GM18505 (cell line): ENCODE data around the gene MLPH.

Experiments
- ATAC-seq: cut with Tn5 transposase; IDR thresholded peaks from one replicate; pipeline ENCODE4 v1.9.1; 2021; ENCODE audit not compliant: unreplicated experiment
- POLR2A ChIP-seq: IDR thresholded peaks from 4 replicates; pipeline ENCODE4 v1.6.1; 2011; ENCODE audit warnings: borderline replicate concordance; ENCODE audit not compliant: insufficient read depth, insufficient read length; ENCODE audit errors: extremely low read depth

Gene MLPH

GRCh38 chr2:237505188-237505939, 18.3 kb downstream of the MLPH start:
- TF ChIP-seq POLR2A, result no peak
- no peak for ATAC-seq

- no peak for ATAC-seq
- TF ChIP-seq POLR2A, result no peak
Observed at GRCh38 chr2:237507512-237507911, 20.5 kb downstream of the MLPH start.

GRCh38 chr2:237508361-237508760, 21.3 kb downstream of the MLPH start:
- no peak for ATAC-seq
- TF ChIP-seq POLR2A, result no peak

GRCh38 chr2:237509151-237509550, 22.1 kb downstream of the MLPH start:
- ATAC-seq, result no peak
- TF ChIP-seq POLR2A, result no peak

GRCh38 chr2:237509905-237510304, 22.9 kb downstream of the MLPH start:
- no peak for TF ChIP-seq POLR2A
- no peak for ATAC-seq

GRCh38 chr2:237510502-237511217, 23.6 kb downstream of the MLPH start:
- no peak for TF ChIP-seq POLR2A
- no peak for ATAC-seq

- TF ChIP-seq POLR2A, result no peak
- no peak for ATAC-seq
Observed at GRCh38 chr2:237511433-237511832, 24.4 kb downstream of the MLPH start.

GRCh38 chr2:237511885-237512405, 24.9 kb downstream of the MLPH start:
- no peak for TF ChIP-seq POLR2A
- no peak for ATAC-seq

- TF ChIP-seq POLR2A, result no peak
Observed at GRCh38 chr2:237512774-237513466, 25.9 kb downstream of the MLPH start.

GRCh38 chr2:237513693-237514092, 26.6 kb downstream of the MLPH start:
- no peak for ATAC-seq
- TF ChIP-seq POLR2A, result no peak

More at GRCh38 chr2:237512774-237513466, 25.9 kb downstream of the MLPH start:
- no peak for ATAC-seq

- no peak for ATAC-seq
- TF ChIP-seq POLR2A, result no peak
Observed at GRCh38 chr2:237514474-237515130, 27.6 kb downstream of the MLPH start.

GRCh38 chr2:237515166-237515565, 28.1 kb downstream of the MLPH start:
- TF ChIP-seq POLR2A, result no peak
- ATAC-seq, result no peak
